ENCODE results near the gene ATP2B1. TPM values are rescaled to one million over a fixed set of nuclear protein-coding genes. Genes with fewer than 3 reads are reported as not detected.

ATP2B1 gene
- total and polyA plus RNA-seq, 2 donors (not counting 3 experiments of a cell fraction or from before 2014, with no cell fraction given), result 6.4 to 28.0 TPM

- dilution Hi-C loops (cut with MboI; ENCODE audit: extremely low pct_ligation_motif_present, low sequenced_read_pairs) (no loop called here), intact Hi-C loops (cut with micrococcal nuclease) (loop anchor here (5.0 to 10.0 kb wide), 5 partner anchors 318 to 1153 kb away; no protein-coding TSS in a partner anchor)
- Histone ChIP-seq H3K9me1 (replicated peaks; ENCODE audit: control insufficient read depth, extremely low read depth, insufficient read depth, low read length) (no peaks in the 10 kb centered on the region), H3K27ac (ENCODE audit: insufficient read depth, low read depth, low read length) (no peak overlapping the region), H3K4me2 (ENCODE audit: insufficient read depth, low read length) (no peak overlapping the region), H3K79me2 (ENCODE audit: control insufficient read depth, insufficient read depth, low read length) (no peaks in the 10 kb centered on the region), H2AFZ (ENCODE audit: low read depth, low read length) (no peak overlapping the region), H3K9ac (replicated peaks; ENCODE audit: extremely low read depth, insufficient read depth, low read length) (no peak overlapping the region), H3K27me3 (ENCODE audit: control insufficient read depth in 2 of 2, insufficient read depth in 2 of 2, low read length in 2 of 2) (no peaks in the 10 kb centered on the region), H3K4me3 (replicated peaks in 1 of 3; ENCODE audit: insufficient read depth in 1 of 3, low read depth in 1 of 3, low read length in 3 of 3) (no peak overlapping the region), H4K20me1 (replicated peaks; ENCODE audit: control insufficient read depth, extremely low read depth, insufficient read depth, low read length) (no peaks in the 10 kb centered on the region), H3K9me3 (replicated peaks; ENCODE audit: control insufficient read depth, insufficient read depth, low read length) (no peaks in the 10 kb centered on the region), H3K4me1 (ENCODE audit: control insufficient read depth, extremely low read depth, insufficient read depth, low read length) (peaks cover 20% of the 10 kb centered on the region), H3K36me3 (ENCODE audit: control insufficient read depth in 2 of 2, extremely low read depth in 1 of 2, insufficient read depth in 2 of 2, low read length in 2 of 2) (no peaks in the 10 kb centered on the region)
- TF ChIP-seq EZH2 (IDR thresholded peaks at IDR 0.05; ENCODE audit: borderline replicate concordance, low read depth, low read length, severe bottlenecking), result no peak
- no peak for TF ChIP-seq POLR2AphosphoS5 (IDR thresholded peaks at IDR 0.05; ENCODE audit: insufficient read depth, low read depth, low read length)
- TF ChIP-seq POLR2A (IDR thresholded peaks at IDR 0.05; ENCODE audit: low read depth, low read length), result no peak
- TF ChIP-seq GATA2 (IDR thresholded peaks at IDR 0.05; ENCODE audit: insufficient read depth, insufficient read length, low read depth, low read length), result no peak
- no peak for TF ChIP-seq JUN (IDR thresholded peaks at IDR 0.05; ENCODE audit: borderline replicate concordance, insufficient read depth, insufficient read length, low read depth)
- no peak for TF ChIP-seq CTCF (IDR thresholded peaks at IDR 0.05; ENCODE audit: extremely low read depth in 1 of 2, insufficient read depth in 1 of 2, low read depth in 1 of 2, low read length in 2 of 2)
- no peak for TF ChIP-seq MAX (IDR thresholded peaks at IDR 0.05; ENCODE audit: insufficient read depth, insufficient read length)
- TF ChIP-seq MYC (IDR thresholded peaks at IDR 0.05; ENCODE audit: low read depth, low read length), result no peak
- no peak for TF ChIP-seq FOS (IDR thresholded peaks at IDR 0.05; ENCODE audit: borderline replicate concordance, insufficient read depth, low read length)
- DNase-seq (ENCODE audit: low read depth, low spot score) (no peak), FAIRE-seq (no peak)
- ChIA-PET CTCF (interaction anchor here (0.8 to 3.2 kb wide), 21 partner anchors 9 to 1415 kb away, joined by 3 to 55 read pairs (median 6); partner anchors contain the start of gene ATP2B1), POLR2A (no interaction called here)
- BruUV-seq (replicated peaks), result no TSS peak
Observed at GRCh38 chr12:89544022-89544421, 164.6 kb downstream of the ATP2B1 start.

Measured in endothelial cell of umbilical vein (primary cell).